Karpas-422 (cell line): ENCODE data around the gene ZDHHC14. TPM values are rescaled to one million over a fixed set of nuclear protein-coding genes. Genes with fewer than 3 reads are reported as not detected.

Source experiments
- DNase-seq: peaks from one replicate; pipeline ENCODE4 v3.0.0-alpha.2; 2015
- H2AFZ ChIP-seq: fragments of 200-600 bp; sonication (generic); 2 replicates; pipeline ENCODE4 v1.6.1; 2014; ENCODE audit warnings: antibody characterized with exemption, low read length, mixed read lengths
- H3K27ac ChIP-seq: fragments of 200-600 bp; sonication (generic); 2 replicates; pipeline ENCODE4 v1.5.1; 2014; ENCODE audit warnings: mild to moderate bottlenecking, low read length, moderate library complexity
- H3K27me3 ChIP-seq: fragments of 200-600 bp; sonication (generic); 2 replicates; pipeline ENCODE4 v1.6.1; 2014; ENCODE audit warnings: low read length, mixed read lengths
- H3K36me3 ChIP-seq: fragments of 200-600 bp; sonication (generic); 2 replicates; pipeline ENCODE4 v1.6.1; 2014; ENCODE audit warnings: low read length, mixed read lengths; ENCODE audit not compliant: insufficient read depth
- H3K4me1 ChIP-seq: fragments of 200-600 bp; sonication (generic); 2 replicates; pipeline ENCODE4 v1.6.1; 2014; ENCODE audit warnings: mild to moderate bottlenecking, low read length, mixed read lengths
- H3K4me2 ChIP-seq: fragments of 200-600 bp; sonication (generic); 2 replicates; pipeline ENCODE4 v1.6.1; 2014; ENCODE audit warnings: low read length, low read depth, mild to moderate bottlenecking; ENCODE audit not compliant: poor library complexity, severe bottlenecking
- H3K4me3 ChIP-seq: fragments of 200-600 bp; sonication (generic); 2 replicates; pipeline ENCODE4 v1.5.1; 2014; ENCODE audit warnings: mild to moderate bottlenecking, antibody characterized with exemption, low read length, mixed read lengths
- H3K79me2 ChIP-seq: fragments of 200-600 bp; sonication (generic); 2 replicates; pipeline ENCODE4 v1.6.1; 2014; ENCODE audit warnings: mild to moderate bottlenecking, low read length, mixed read lengths
- H3K9ac ChIP-seq: fragments of 200-600 bp; sonication (generic); 2 replicates; pipeline ENCODE4 v1.6.0; 2014; ENCODE audit warnings: low read length
- H3K9me2 ChIP-seq: fragments of 200-600 bp; sonication (generic), shearing (Covaris generic); replicated peaks from 2 replicates; pipeline ENCODE4 v1.6.0; 2014; ENCODE audit warnings: mild to moderate bottlenecking, low read length, moderate library complexity; ENCODE audit not compliant: insufficient read depth
- H3K9me3 ChIP-seq: fragments of 300-700, 200-600 bp; sonication (generic); 2 replicates; pipeline ENCODE4 v1.6.1; 2014; ENCODE audit warnings: low read length, mixed read lengths
- H4K20me1 ChIP-seq: fragments of 200-600 bp; sonication (generic); 2 replicates; pipeline ENCODE4 v1.6.1; 2014; ENCODE audit warnings: mild to moderate bottlenecking, antibody characterized with exemption, low read length, low read depth; ENCODE audit not compliant: insufficient read depth
- total RNA-seq: library from RNA; depleted of rRNA; stranded (reverse); fragments of >200 nt; shearing (Covaris generic); gene quantifications from 2 replicates; pipeline ENCODE4 v1.2.3, GENCODE V29; 2014; ENCODE audit warnings: low replicate concordance

The ZDHHC14 gene
- total RNA-seq, 1 experiment from 2014 or later: 1.1 TPM

- no peaks in the 10 kb centered on the region for H3K27me3 ChIP-seq
- no peaks in the 10 kb centered on the region for H3K9me3 ChIP-seq
- no peaks in the 10 kb centered on the region for H3K9me2 ChIP-seq
- H3K79me2 ChIP-seq: no peaks in the 10 kb centered on the region
- H3K36me3 ChIP-seq: no peaks in the 10 kb centered on the region
- no peaks in the 10 kb centered on the region for H3K4me1 ChIP-seq
- H3K4me2 ChIP-seq: no peak overlapping the region
- no peaks in the 10 kb centered on the region for H4K20me1 ChIP-seq
- H3K4me3 ChIP-seq: no peak overlapping the region
- no peak overlapping the region for H3K9ac ChIP-seq
- DNase-seq: no peak
- H3K27ac ChIP-seq: no peak overlapping the region
- no peak overlapping the region for H2AFZ ChIP-seq
These were observed 251.8 kb downstream of the ZDHHC14 start for GRCh38 chr6:157632821-157633220.

- no peak overlapping the region for H3K4me2 ChIP-seq
- H3K27ac ChIP-seq: no peak overlapping the region
- H3K27me3 ChIP-seq: no peaks in the 10 kb centered on the region
- H3K4me3 ChIP-seq: no peak overlapping the region
- DNase-seq: no peak
- no peaks in the 10 kb centered on the region for H3K79me2 ChIP-seq
- H2AFZ ChIP-seq: no peak overlapping the region
- no peaks in the 10 kb centered on the region for H3K9me3 ChIP-seq
- no peaks in the 10 kb centered on the region for H3K9me2 ChIP-seq
- no peaks in the 10 kb centered on the region for H4K20me1 ChIP-seq
- no peaks in the 10 kb centered on the region for H3K36me3 ChIP-seq
- H3K9ac ChIP-seq: no peak overlapping the region
- no peaks in the 10 kb centered on the region for H3K4me1 ChIP-seq
These were observed 253.6 kb downstream of the ZDHHC14 start for GRCh38 chr6:157634546-157634945.

GRCh38 chr6:157635388-157636244, 254.6 kb downstream of the ZDHHC14 start:
- Histone ChIP-seq H3K27ac (no peak overlapping the region), H3K9ac (no peak overlapping the region), H2AFZ (no peak overlapping the region), H4K20me1 (no peaks in the 10 kb centered on the region), H3K4me1 (no peaks in the 10 kb centered on the region), H3K9me2 (no peaks in the 10 kb centered on the region), H3K36me3 (no peaks in the 10 kb centered on the region), H3K27me3 (no peaks in the 10 kb centered on the region), H3K9me3 (no peaks in the 10 kb centered on the region), H3K4me2 (no peak overlapping the region), H3K4me3 (no peak overlapping the region), H3K79me2 (no peaks in the 10 kb centered on the region)
- DNase-seq: no peak

DNA sequence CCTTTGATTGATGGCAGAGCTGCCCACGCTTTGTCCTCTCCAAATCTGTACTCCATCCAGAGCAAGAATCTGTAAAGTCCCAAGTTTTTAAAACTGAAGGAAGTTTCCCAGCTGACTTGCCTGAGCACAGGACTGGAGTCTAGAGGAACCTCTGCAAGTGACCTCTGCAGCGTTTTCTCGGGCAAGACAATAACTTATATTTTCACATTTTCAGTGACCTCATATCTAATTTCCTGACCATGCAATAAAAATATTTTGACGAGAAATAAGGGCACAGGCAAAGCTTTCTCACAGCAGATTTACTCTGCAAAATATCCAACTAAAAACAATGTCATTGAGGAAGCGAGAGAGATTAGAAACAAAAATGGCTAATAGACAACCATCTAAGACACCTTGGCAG, 256.5 kb downstream of the ZDHHC14 start:
- H3K9me2 ChIP-seq: no peaks in the 10 kb centered on the region
- no peak for DNase-seq
- no peak overlapping the region for H3K4me2 ChIP-seq
- no peaks in the 10 kb centered on the region for H3K79me2 ChIP-seq
- no peak overlapping the region for H2AFZ ChIP-seq
- H3K36me3 ChIP-seq: no peaks in the 10 kb centered on the region
- H3K9me3 ChIP-seq: no peaks in the 10 kb centered on the region
- H3K4me3 ChIP-seq: no peak overlapping the region
- H3K9ac ChIP-seq: no peak overlapping the region
- no peak overlapping the region for H3K27ac ChIP-seq
- H3K4me1 ChIP-seq: no peaks in the 10 kb centered on the region
- H3K27me3 ChIP-seq: no peaks in the 10 kb centered on the region
- H4K20me1 ChIP-seq: no peaks in the 10 kb centered on the region

DNA sequence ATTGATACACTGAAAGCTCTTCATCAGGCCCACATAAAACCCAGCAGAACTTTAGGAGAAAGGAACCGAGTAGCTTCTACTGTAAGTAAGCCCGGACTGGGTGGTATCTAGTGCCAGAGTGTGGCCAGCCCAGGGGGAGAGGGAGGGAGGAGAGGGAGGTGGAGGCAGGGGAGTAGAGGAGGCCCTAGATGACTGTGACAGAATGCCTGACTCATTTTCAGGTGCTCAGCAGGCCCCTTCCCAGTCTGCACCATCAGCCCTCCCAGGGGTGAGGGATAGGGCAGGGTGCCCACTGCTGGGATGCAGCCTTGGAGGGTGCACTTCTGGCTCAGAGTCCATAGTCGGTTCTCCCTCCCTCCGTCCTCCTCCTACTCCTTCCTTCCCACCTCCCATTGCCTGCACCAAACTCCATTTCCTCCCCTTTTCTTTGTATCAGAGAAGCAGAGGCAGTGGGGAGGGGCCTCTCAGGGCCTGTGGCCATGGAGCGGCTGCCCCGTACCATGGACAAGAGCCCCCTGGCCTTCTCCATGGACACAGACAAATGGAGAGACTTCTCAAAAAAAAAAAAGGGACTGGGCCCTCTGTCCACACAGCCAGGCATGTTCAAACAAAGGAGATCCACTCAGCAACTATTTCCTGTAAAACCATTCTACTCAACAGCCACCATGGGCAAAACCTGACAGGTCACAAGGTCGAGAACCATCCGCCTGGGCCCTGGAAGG, 257.1 kb downstream of the ZDHHC14 start:
- no peak overlapping the region for H3K4me2 ChIP-seq
- no peaks in the 10 kb centered on the region for H4K20me1 ChIP-seq
- no peak overlapping the region for H3K9ac ChIP-seq
- H3K4me3 ChIP-seq: no peak overlapping the region
- H3K9me3 ChIP-seq: no peaks in the 10 kb centered on the region
- H3K79me2 ChIP-seq: no peaks in the 10 kb centered on the region
- H3K27me3 ChIP-seq: no peaks in the 10 kb centered on the region
- no peaks in the 10 kb centered on the region for H3K9me2 ChIP-seq
- H3K36me3 ChIP-seq: no peaks in the 10 kb centered on the region
- DNase-seq: no peak
- H3K27ac ChIP-seq: no peak overlapping the region
- no peaks in the 10 kb centered on the region for H3K4me1 ChIP-seq
- H2AFZ ChIP-seq: no peak overlapping the region

DNA sequence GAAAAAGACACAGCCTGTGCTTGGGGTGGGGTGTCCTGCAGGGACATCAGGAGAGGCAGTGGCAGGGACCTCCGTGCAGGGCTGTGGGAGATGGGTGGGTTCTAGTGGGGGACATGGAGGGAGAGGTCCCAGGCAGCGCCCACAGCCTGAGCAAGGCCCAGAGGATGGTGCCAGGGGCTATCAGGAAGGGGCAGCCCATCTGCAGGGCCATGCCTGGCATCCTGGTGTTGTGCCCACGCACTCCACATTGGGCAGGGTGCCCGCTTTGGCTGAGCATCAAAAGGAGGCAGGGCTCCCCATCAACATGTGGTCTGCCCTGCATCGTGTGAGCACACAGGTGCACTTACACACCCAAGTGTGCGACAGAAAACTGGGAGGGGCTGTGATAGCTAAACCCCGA, 257.8 kb downstream of the ZDHHC14 start:
- no peak overlapping the region for H3K27ac ChIP-seq
- no peaks in the 10 kb centered on the region for H3K9me2 ChIP-seq
- H3K9me3 ChIP-seq: no peaks in the 10 kb centered on the region
- H3K4me2 ChIP-seq: no peak overlapping the region
- H3K4me3 ChIP-seq: no peak overlapping the region
- DNase-seq: no peak
- H3K4me1 ChIP-seq: no peaks in the 10 kb centered on the region
- H3K36me3 ChIP-seq: no peaks in the 10 kb centered on the region
- H3K79me2 ChIP-seq: no peaks in the 10 kb centered on the region
- H3K27me3 ChIP-seq: no peaks in the 10 kb centered on the region
- H2AFZ ChIP-seq: no peak overlapping the region
- H4K20me1 ChIP-seq: no peaks in the 10 kb centered on the region
- H3K9ac ChIP-seq: no peak overlapping the region

GRCh38 chr6:157640746-157641451, 259.9 kb downstream of the ZDHHC14 start:
- Histone ChIP-seq H3K9me2 (no peaks in the 10 kb centered on the region), H3K4me1 (no peaks in the 10 kb centered on the region)
- DNase-seq: no peak

GRCh38 chr6:157641837-157642236, 260.8 kb downstream of the ZDHHC14 start:
- H3K79me2 ChIP-seq: no peaks in the 10 kb centered on the region
- H3K9ac ChIP-seq: no peak overlapping the region
- H3K27me3 ChIP-seq: no peaks in the 10 kb centered on the region
- H3K36me3 ChIP-seq: no peaks in the 10 kb centered on the region
- H3K4me3 ChIP-seq: no peak overlapping the region
- DNase-seq: no peak
- H3K4me1 ChIP-seq: no peaks in the 10 kb centered on the region
- H3K9me2 ChIP-seq: no peaks in the 10 kb centered on the region
- no peaks in the 10 kb centered on the region for H3K9me3 ChIP-seq
- no peak overlapping the region for H3K27ac ChIP-seq
- H3K4me2 ChIP-seq: no peak overlapping the region
- H4K20me1 ChIP-seq: no peaks in the 10 kb centered on the region
- H2AFZ ChIP-seq: no peak overlapping the region

More at GRCh38 chr6:157640746-157641451, 259.9 kb downstream of the ZDHHC14 start:
- H3K79me2 ChIP-seq: no peaks in the 10 kb centered on the region
- no peak overlapping the region for H2AFZ ChIP-seq
- H3K9me3 ChIP-seq: no peaks in the 10 kb centered on the region
- no peaks in the 10 kb centered on the region for H3K36me3 ChIP-seq
- H3K27me3 ChIP-seq: no peaks in the 10 kb centered on the region
- H3K4me3 ChIP-seq: no peak overlapping the region
- no peak overlapping the region for H3K27ac ChIP-seq
- H4K20me1 ChIP-seq: no peaks in the 10 kb centered on the region
- H3K4me2 ChIP-seq: no peak overlapping the region
- no peak overlapping the region for H3K9ac ChIP-seq
